ENCODE data around the gene SUPT6H.
"Not testable (repeated sequence)": the region's sequence is repeated elsewhere in the genome, so short reads cannot be mapped to it uniquely, and the experiment has no call there.

The SUPT6H gene

GRCh38 chr17:28655160-28655559, 6.8 kb upstream of the SUPT6H start:
- no peak for DNase-seq

GRCh38 chr17:28657756-28658155, 4.2 kb upstream of the SUPT6H start:
- DNase-seq: no peak

GRCh38 chr17:28658342-28658741, 3.7 kb upstream of the SUPT6H start:
- DNase-seq: not testable (repeated sequence)

GRCh38 chr17:28658766-28659496, 3.1 kb upstream of the SUPT6H start:
- DNase-seq: not testable (repeated sequence)

GRCh38 chr17:28659497-28659881, 2.5 kb upstream of the SUPT6H start:
- DNase-seq: not testable (repeated sequence)

- no peak for DNase-seq
Measured at GRCh38 chr17:28662527-28662829, 473 bp downstream of the SUPT6H start.

- no peak for DNase-seq
Measured at GRCh38 chr17:28663723-28664122, 1.7 kb downstream of the SUPT6H start.

- DNase-seq: no peak
Measured at GRCh38 chr17:28665994-28666393, 4.0 kb downstream of the SUPT6H start.

- DNase-seq: no peak
Measured at GRCh38 chr17:28667870-28668269, 5.9 kb downstream of the SUPT6H start.

- DNase-seq: no peak
Measured at GRCh38 chr17:28669918-28670317, 7.9 kb downstream of the SUPT6H start.

GRCh38 chr17:28675490-28675889, 13.5 kb downstream of the SUPT6H start:
- no peak for DNase-seq

- DNase-seq: no peak
Measured at GRCh38 chr17:28675980-28676379, 14.0 kb downstream of the SUPT6H start.

- DNase-seq: no peak
Measured at GRCh38 chr17:28682655-28683054, 20.6 kb downstream of the SUPT6H start.

GRCh38 chr17:28684963-28685362, 23.0 kb downstream of the SUPT6H start:
- no peak for DNase-seq

- DNase-seq: no peak
Measured at GRCh38 chr17:28685366-28685765, 23.4 kb downstream of the SUPT6H start.

- no peak for DNase-seq
Measured at GRCh38 chr17:28686296-28686695, 24.3 kb downstream of the SUPT6H start.

- no peak for DNase-seq
Measured at GRCh38 chr17:28688481-28688880, 26.5 kb downstream of the SUPT6H start.

- DNase-seq: no peak
Measured at GRCh38 chr17:28689011-28689410, 27.0 kb downstream of the SUPT6H start.

- no peak for DNase-seq
Measured at GRCh38 chr17:28693869-28694268, 31.9 kb downstream of the SUPT6H start.

GRCh38 chr17:28698253-28698941, 36.4 kb downstream of the SUPT6H start:
- DNase-seq: no peak

- no peak for DNase-seq
Measured at GRCh38 chr17:28700278-28700677, 38.3 kb downstream of the SUPT6H start.

GRCh38 chr17:28700830-28701492, 39.0 kb downstream of the SUPT6H start:
- DNase-seq: no peak

GRCh38 chr17:28702026-28702751, 40.2 kb downstream of the SUPT6H start:
- DNase-seq: no peak

- no peak for DNase-seq
Measured at GRCh38 chr17:28702752-28703150, 40.7 kb downstream of the SUPT6H start.
